PFSK-1 (cell line): ENCODE data around the gene ATRNL1.

Source experiments
- POLR2AphosphoS5 ChIP-seq: IDR thresholded peaks from 2 replicates; pipeline ENCODE4 v1.6.1; 2012; ENCODE audit warnings: low read depth, mild to moderate bottlenecking, control low read depth, low read length, moderate library complexity
- TAF1 ChIP-seq: IDR thresholded peaks from 2 replicates; pipeline ENCODE4 v1.6.1; 2012; ENCODE audit warnings: low read length, control low read depth, borderline replicate concordance; ENCODE audit not compliant: insufficient read depth
- TF ChIP-seq, protein P1 (sequence below), 2 experiments: IDR thresholded peaks; 2 replicates each; pipeline versions ENCODE4 v1.6.1 to v1.8.0; 2011 to 2012; ENCODE audit warnings: low read depth in 2 of 2, low read length in 2 of 2, control low read depth in 1 of 2, inconsistent platforms in 1 of 2, mild to moderate bottlenecking in 1 of 2, moderate library complexity in 1 of 2; ENCODE audit not compliant: insufficient read depth in 1 of 2

DNA sequence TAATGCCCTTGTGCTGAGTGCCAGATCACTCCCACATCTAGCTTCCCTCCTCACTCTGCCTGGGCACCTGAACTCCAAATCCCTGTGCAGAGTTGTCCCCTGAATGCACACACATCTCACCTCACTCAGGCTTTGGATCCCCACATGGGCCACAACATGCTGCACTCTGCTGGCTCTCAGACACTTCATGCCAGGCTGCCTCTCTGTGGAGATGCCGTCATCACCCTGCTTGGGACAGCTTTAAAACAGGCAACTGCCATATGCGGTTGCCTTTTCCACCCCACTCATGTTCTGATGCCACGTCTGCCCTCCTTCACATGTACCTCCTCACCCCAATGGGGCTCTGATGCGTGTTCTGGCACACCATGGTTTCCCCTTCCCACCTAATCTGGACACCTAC, 702.8 kb downstream of the ATRNL1 start:
- TF ChIP-seq, protein P1, sequence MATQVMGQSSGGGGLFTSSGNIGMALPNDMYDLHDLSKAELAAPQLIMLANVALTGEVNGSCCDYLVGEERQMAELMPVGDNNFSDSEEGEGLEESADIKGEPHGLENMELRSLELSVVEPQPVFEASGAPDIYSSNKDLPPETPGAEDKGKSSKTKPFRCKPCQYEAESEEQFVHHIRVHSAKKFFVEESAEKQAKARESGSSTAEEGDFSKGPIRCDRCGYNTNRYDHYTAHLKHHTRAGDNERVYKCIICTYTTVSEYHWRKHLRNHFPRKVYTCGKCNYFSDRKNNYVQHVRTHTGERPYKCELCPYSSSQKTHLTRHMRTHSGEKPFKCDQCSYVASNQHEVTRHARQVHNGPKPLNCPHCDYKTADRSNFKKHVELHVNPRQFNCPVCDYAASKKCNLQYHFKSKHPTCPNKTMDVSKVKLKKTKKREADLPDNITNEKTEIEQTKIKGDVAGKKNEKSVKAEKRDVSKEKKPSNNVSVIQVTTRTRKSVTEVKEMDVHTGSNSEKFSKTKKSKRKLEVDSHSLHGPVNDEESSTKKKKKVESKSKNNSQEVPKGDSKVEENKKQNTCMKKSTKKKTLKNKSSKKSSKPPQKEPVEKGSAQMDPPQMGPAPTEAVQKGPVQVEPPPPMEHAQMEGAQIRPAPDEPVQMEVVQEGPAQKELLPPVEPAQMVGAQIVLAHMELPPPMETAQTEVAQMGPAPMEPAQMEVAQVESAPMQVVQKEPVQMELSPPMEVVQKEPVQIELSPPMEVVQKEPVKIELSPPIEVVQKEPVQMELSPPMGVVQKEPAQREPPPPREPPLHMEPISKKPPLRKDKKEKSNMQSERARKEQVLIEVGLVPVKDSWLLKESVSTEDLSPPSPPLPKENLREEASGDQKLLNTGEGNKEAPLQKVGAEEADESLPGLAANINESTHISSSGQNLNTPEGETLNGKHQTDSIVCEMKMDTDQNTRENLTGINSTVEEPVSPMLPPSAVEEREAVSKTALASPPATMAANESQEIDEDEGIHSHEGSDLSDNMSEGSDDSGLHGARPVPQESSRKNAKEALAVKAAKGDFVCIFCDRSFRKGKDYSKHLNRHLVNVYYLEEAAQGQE (IDR thresholded peaks at IDR 0.05; ENCODE audit: insufficient read depth in 1 of 2, low read depth in 2 of 2, low read length in 2 of 2): no peak
- no peak for TF ChIP-seq POLR2AphosphoS5
- TF ChIP-seq TAF1: no peak
